Stimulated activated CD4-positive, alpha-beta T cell treated with anti-CD3 and anti-CD28 coated beads, Interleukin-4, amount 100 ng/mL, for 48 hours (primary cell): Measurements from ENCODE around the gene METTL15.
"Not testable (repeated sequence)": the region's sequence is repeated elsewhere in the genome, so short reads cannot be mapped to it uniquely, and the experiment has no call there.

Experiments
- DNase-seq, 2 donors: peaks; one replicate each; pipeline ENCODE4 v3.0.0-alpha.2; 2020; ENCODE audit warnings: low read depth in 2 of 2

Gene METTL15, protein sequence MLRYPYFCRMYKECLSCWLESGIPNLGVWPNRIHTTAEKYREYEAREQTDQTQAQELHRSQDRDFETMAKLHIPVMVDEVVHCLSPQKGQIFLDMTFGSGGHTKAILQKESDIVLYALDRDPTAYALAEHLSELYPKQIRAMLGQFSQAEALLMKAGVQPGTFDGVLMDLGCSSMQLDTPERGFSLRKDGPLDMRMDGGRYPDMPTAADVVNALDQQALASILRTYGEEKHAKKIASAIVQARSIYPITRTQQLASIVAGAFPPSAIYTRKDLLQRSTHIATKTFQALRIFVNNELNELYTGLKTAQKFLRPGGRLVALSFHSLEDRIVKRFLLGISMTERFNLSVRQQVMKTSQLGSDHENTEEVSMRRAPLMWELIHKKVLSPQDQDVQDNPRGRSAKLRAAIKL

DNA sequence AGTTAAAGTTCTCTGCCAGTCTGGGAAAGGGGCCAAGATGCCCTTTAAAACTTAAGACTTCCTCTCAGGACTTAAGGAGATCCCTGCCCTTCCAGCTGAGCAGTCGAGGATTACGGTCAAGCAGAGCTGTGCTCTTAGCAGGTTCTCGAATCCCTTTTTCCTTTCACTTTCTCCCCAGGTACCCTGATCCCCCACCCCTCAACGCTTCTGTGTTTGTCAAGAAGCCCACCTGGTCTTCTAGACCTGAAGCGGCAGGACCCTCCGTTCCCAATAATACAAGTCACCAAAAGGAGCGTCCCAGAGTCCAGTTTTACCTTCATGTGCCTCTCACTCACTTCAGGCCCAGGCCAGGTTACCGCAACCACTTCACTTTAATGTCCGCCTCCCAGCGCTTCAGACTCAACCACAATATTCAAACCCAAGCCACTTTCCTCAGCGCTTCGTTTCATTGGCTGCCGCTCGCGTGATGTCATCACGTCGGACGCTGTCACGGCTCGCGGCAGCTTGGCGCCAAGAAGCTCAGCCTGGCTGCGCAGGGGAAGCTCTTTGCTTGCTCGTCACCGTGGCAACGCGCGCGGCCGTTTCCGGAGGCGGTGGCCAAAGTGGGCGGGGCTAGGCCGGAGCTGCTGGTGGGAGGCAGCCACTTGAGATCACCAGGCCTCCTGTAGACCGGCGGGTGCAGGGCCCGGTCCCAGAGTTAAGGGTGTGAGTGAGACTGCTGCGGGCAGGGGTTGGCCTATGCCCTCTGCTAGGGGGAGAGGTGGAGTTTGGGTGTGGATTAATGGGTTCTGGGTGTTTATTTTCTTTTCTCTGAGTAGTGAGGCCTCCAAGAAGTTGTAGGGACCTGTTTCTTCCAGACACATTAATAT, at the start of gene METTL15, which contains the start of gene KIF18A:
TSS of gene METTL15 (plus strand) at position 639 of the 869 bp plus-strand sequence. CDS start 4,947 bp downstream, outside the sequence.
TSS of gene KIF18A (minus strand) at position 407 of the 869 bp plus-strand sequence. CDS start 10,209 bp downstream, outside the sequence.
- DNase-seq, result peak; percentile 97 to 98

DNA sequence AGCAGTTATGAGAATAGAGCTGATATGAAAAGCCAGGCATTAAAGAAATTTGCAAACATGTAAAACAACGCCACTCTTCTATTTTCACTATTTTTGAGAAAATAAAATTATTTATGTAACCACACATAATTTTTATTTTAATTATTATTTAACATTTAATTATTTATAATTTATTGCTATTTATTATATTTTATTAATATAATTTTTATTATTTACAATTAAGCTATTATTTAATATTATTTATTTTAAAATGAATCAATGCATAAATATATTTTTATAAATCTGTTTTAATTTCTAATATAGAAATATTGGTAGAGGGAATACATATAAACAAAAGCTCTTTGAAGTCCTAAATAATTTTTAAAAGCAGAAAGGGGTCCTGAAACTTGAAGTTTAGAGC, 36.9 kb upstream of the METTL15 start:
- DNase-seq, result no peak

DNA sequence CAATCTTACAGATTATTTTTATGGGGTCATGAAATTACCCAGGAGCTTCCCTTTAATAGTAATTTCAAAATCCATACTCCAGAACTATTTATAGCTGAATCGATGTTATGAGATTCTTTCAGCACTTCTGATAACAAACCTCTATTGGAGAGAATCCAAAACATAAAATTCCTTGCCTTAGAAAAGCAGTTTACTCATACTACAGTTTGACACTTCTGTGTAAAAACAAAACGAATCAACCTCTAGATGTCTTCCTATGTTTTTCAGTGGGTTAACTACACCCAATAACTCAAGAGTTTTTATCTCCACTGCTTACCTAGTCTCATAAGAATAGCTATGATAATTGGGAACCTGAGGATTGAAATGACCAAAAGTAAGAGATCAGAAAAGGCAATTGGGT, 35.9 kb upstream of the METTL15 start:
- DNase-seq, result no peak

DNA sequence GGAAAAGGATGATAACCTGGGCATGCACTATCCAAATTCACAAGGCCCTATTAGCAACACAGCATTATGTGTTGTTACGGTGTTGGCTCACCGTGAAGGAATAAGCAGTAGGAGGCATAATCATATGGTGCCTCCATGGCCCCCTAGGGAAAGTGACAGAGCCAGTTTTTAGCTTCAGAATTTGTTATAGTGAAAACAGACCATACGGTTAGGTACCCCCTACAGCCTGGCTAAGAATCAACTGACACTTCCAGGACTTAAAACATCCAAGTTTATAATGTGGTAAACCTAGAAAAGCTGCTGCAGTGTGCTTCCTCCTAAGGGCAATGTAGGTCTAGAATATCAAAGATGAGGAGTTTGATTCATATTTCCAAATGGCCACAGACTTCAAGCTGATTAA, 30.7 kb upstream of the METTL15 start:
- no peak for DNase-seq

DNA sequence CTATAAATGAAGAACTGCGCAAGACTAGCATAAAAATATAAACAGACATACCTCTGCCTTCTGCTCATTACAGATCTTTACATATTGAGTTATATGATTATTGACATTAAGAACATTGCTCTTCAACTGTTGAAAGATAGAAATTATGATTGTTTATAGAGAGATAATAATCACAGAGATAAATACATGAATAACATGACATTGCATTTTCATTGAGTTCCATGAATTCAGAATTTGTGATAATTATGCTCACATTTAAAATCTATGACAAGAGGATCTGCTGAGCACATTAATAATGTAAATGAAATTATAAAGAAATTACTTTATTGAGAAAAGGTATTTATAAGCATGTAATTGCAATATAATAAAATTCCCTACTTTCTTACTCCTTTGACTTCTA, 25.1 kb upstream of the METTL15 start:
- no peak for DNase-seq

DNA sequence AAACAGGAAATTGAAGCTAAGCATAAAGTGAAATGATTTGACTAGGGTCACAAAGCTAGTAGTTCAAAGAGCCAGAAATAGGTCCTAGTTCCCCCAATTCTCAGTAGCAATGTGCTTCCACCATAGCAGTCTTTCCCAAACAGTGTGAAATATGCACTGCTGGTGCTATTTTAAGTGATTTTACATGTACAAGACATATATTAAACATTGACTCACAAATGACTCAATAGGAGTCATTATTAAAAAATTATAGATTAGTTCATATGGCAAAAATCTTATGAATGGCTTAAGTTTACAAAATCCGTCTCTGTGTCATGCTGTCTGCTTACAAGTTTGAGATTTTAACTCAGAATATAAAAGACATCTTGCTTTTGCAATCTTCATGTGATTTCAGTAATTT, 21.6 kb upstream of the METTL15 start:
- no peak for DNase-seq

- not testable (repeated sequence) for DNase-seq
These were observed 21.0 kb upstream of the METTL15 start for GRCh38 chr11:28087192-28087591.

DNA sequence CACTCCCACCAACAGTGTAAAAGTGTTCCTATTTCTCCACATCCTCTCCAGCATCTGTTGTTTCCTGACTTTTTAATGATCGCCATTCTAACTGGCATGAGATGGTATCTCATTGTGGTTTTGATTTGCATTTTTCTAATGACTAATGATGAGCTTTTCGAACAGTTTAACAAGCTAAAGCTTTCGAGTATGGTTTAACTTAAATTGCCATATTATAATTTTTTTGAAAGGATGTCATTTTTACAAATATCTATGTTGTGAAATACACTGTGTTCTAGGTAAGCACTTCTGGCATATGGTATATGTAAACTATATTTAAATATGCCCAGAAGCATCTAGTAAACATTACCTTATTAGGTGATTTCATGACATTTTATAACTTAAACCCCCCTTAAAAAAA, 20.5 kb upstream of the METTL15 start:
- DNase-seq, result not testable (repeated sequence)

DNA sequence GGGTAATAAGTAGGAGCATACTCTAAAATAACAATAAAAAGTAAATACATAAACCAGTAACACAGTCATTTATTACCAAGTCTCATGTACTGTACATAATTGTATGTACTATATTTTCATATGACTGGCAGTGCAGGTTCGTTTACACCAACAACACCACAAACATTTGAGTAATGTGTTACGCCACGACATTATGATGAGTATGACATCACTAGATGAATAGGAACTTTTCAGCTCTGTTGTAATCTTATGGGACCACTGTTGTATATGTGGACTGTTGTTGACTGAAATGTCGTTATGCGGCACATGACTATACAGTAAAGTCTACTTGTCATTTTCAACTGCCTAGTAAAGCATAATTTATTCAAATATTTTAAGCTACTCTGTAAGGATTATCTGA, 18.8 kb upstream of the METTL15 start:
- DNase-seq, result no peak

- no peak for DNase-seq
These were observed 18.0 kb upstream of the METTL15 start for GRCh38 chr11:28090052-28090749.

DNA sequence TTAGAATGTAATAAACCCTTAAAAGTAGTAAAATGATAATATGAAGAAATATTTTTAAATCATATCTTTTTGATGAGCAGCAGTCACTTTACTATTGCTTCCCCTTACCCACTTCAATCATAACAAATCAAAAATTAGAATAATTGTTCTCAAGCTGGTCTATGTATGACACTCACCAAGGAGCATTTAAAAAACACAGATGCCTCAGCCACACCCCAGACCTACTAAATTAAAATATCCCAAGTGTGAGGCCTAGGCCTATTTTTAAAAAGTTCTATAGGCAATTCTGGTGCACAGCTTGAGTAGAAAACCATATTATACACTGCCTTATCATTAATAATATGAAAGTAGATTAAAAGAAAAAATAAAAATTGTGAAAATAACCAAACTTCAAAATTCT, 15.4 kb upstream of the METTL15 start:
- DNase-seq, result no peak

- no peak for DNase-seq
These were observed 9.9 kb upstream of the METTL15 start for GRCh38 chr11:28098257-28098656.

DNA sequence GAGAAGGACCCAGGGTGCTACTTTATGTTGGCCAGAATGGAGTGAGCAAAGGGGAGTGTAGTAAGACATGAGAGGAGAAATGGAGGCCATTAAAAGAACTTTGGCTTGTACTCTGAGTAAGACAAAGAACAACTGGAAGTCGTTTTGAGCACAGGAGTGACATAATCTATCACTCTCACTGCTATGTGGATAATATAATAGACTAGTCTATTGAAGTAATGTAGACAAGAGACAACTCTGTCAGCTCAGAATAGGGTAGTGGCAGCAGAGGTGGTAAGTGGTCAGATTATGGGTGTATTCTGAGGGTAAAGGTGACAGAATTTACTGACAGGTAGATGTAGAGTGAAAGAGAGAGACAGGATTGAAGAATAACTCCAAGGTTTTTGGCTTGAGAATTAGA, 8.5 kb upstream of the METTL15 start:
- no peak for DNase-seq

DNA sequence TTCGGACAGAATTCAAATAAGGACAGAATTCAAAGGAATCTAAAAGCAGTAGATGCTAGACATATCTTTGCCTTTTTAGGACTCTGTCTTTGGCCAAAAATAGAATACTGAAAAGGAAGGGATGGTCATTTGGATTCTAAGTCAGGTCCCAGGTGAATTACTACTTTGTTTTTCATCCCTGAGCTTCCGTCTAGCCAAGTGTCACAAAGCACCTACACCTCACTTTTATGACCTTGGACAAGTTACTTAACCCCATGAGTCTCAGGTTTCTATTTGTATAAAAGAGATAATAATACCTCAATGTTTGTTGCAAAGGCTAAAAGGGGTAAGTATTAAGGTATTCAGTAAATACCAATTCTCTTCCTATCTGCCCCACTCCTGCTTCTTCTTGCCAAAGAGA, 7.5 kb upstream of the METTL15 start:
- DNase-seq, result no peak

- DNase-seq, result not testable (repeated sequence)
These were observed 5.9 kb upstream of the METTL15 start for GRCh38 chr11:28102300-28102699.

- DNase-seq, result no peak
These were observed 3.8 kb upstream of the METTL15 start for GRCh38 chr11:28104425-28104824.

- no peak for DNase-seq
These were observed 3.2 kb upstream of the METTL15 start for GRCh38 chr11:28104984-28105383.

GRCh38 chr11:28105869-28106268, 2.3 kb upstream of the METTL15 start:
- no peak for DNase-seq

GRCh38 chr11:28106353-28107043, 1.7 kb upstream of the METTL15 start:
- no peak for DNase-seq

- DNase-seq, result no peak
These were observed 918 bp upstream of the METTL15 start for GRCh38 chr11:28107191-28107749.

GRCh38 chr11:28108958-28109357, 770 bp downstream of the METTL15 start:
- DNase-seq, result no peak
